Measurements from ENCODE around the gene HSF2. TPM values are rescaled to one million over a fixed set of nuclear protein-coding genes. Genes with fewer than 3 reads are reported as not detected.
"Not testable (repeated sequence)": the region's sequence is repeated elsewhere in the genome, so short reads cannot be mapped to it uniquely, and the experiment has no call there.

The HSF2 gene
- total RNA-seq, 2 donors from 2014 or later: 23.4 to 35.1 TPM

- DNase-seq (no peak), ATAC-seq (no peak)
- intact Hi-C loops (cut with DNase I): no loop called here
Observed at GRCh38 chr6:122432816-122433215, 33.4 kb downstream of the HSF2 start.

GRCh38 chr6:122438975-122439374 lies 39.5 kb downstream of the HSF2 start:
- ATAC-seq: peak in 1 of 2 donors; percentile 21
- intact Hi-C loops (cut with DNase I): no loop called here
- DNase-seq: no peak

- ATAC-seq: no peak
- DNase-seq: no peak
- intact Hi-C loops (cut with DNase I): no loop called here
Observed at GRCh38 chr6:122445274-122445673, 45.8 kb downstream of the HSF2 start.

- ATAC-seq (no peak), DNase-seq (no peak)
- intact Hi-C loops (cut with DNase I): no loop called here
Observed at GRCh38 chr6:122449069-122449468, 49.6 kb downstream of the HSF2 start.

GRCh38 chr6:122452509-122452908 lies 53.1 kb downstream of the HSF2 start:
- DNase-seq (no peak), ATAC-seq (no peak)
- intact Hi-C loops (cut with DNase I): no loop called here

GRCh38 chr6:122454673-122455072 lies 55.2 kb downstream of the HSF2 start:
- no peak for ATAC-seq
- no peak for DNase-seq
- intact Hi-C loops (cut with DNase I): loop anchor here in 1 of 2 donors (5.0 kb wide), 1 partner anchor 37 kb away; no protein-coding TSS in a partner anchor

GRCh38 chr6:122455116-122455515 lies 55.7 kb downstream of the HSF2 start:
- intact Hi-C loops (cut with DNase I): loop anchor here in 1 of 2 donors (5.0 kb wide), 1 partner anchor 38 kb away; no protein-coding TSS in a partner anchor
- not testable (repeated sequence) for DNase-seq, ATAC-seq

GRCh38 chr6:122458087-122458486 lies 58.6 kb downstream of the HSF2 start:
- no peak for ATAC-seq

GRCh38 chr6:122459240-122459639 lies 59.8 kb downstream of the HSF2 start:
- no peak for ATAC-seq
- no peak for DNase-seq
- intact Hi-C loops (cut with DNase I): loop anchor here in 1 of 2 donors (5.0 kb wide), 1 partner anchor 42 kb away; no protein-coding TSS in a partner anchor

More at GRCh38 chr6:122458087-122458486, 58.6 kb downstream of the HSF2 start:
- intact Hi-C loops (cut with DNase I): loop anchor here in 1 of 2 donors (5.0 kb wide), 1 partner anchor 41 kb away; no protein-coding TSS in a partner anchor
- no peak for DNase-seq

- not testable (repeated sequence) for ATAC-seq, DNase-seq
- intact Hi-C loops (cut with DNase I): loop anchor here in 1 of 2 donors (5.0 kb wide), 1 partner anchor 43 kb away; no protein-coding TSS in a partner anchor
Observed at GRCh38 chr6:122459865-122460416, 60.5 kb downstream of the HSF2 start.

GRCh38 chr6:122461885-122462284 lies 62.4 kb downstream of the HSF2 start:
- DNase-seq (no peak), ATAC-seq (no peak)
- intact Hi-C loops (cut with DNase I): no loop called here

- intact Hi-C loops (cut with DNase I): no loop called here
- ATAC-seq: peak; percentile 99
- peak; percentile 96 for DNase-seq
Observed at GRCh38 chr6:122471107-122472021, 71.9 kb downstream of the HSF2 start, which contains the start of gene SERINC1. TSS of gene SERINC1 (minus strand) at chr6:122471807. CDS start at chr6:122471737, 70 bp downstream.

- DNase-seq (no peak), ATAC-seq (peak; percentile 51 to 62)
- intact Hi-C loops (cut with DNase I): no loop called here
Observed at GRCh38 chr6:122472022-122472340, 72.5 kb downstream of the HSF2 start.

GRCh38 chr6:122476131-122476530 lies 76.7 kb downstream of the HSF2 start:
- DNase-seq (no peak), ATAC-seq (no peak)
- intact Hi-C loops (cut with DNase I): loop anchor here in 1 of 2 donors (5.0 kb wide), 1 partner anchor 56 kb away; no protein-coding TSS in a partner anchor

GRCh38 chr6:122482750-122483080 lies 83.3 kb downstream of the HSF2 start:
- no peak for ATAC-seq
- intact Hi-C loops (cut with DNase I): no loop called here
- no peak for DNase-seq

Other genes starting within 250 kb of the HSF2 start
- 100 to 1,000 TPM; 156 to 191 TPM for gene SERINC1, start 72.2 kb downstream of the HSF2 start, total RNA-seq
- gene PKIB, start 210.8 kb downstream of the HSF2 start, total RNA-seq: 1 to 10 TPM in 1 of 2 donors, not detected in 1; 1.0 TPM